HUES6 (cell line): Measurements from ENCODE around the gene PDE4B.

ENCODE experiments used
- H3K27ac ChIP-seq: 2 replicates; pipeline ENCODE4 v1.7.0; 2013; ENCODE audit warnings: low read depth, mild to moderate bottlenecking, low read length, inconsistent platforms
- H3K27me3 ChIP-seq: 2 replicates; pipeline ENCODE4 v1.6.1; 2013; ENCODE audit warnings: low read length; ENCODE audit not compliant: control insufficient read depth, insufficient read depth
- H3K36me3 ChIP-seq: 2 replicates; pipeline ENCODE4 v1.6.1; 2013; ENCODE audit warnings: low read length; ENCODE audit not compliant: control insufficient read depth, insufficient read depth
- H3K4me1 ChIP-seq: 2 replicates; pipeline ENCODE4 v1.6.1; 2013; ENCODE audit warnings: low read length; ENCODE audit not compliant: control insufficient read depth, insufficient read depth
- H3K4me3 ChIP-seq: 2 replicates; pipeline ENCODE4 v1.5.1; 2013; ENCODE audit warnings: low read depth, low read length
- H3K9ac ChIP-seq: one replicate; pipeline ENCODE4 v1.6.1; 2013; ENCODE audit warnings: mild to moderate bottlenecking, low read length
- H3K9me3 ChIP-seq: 2 replicates; pipeline ENCODE4 v1.6.1; 2013; ENCODE audit warnings: low read depth, low read length; ENCODE audit not compliant: control insufficient read depth, insufficient read depth

The PDE4B gene

DNA sequence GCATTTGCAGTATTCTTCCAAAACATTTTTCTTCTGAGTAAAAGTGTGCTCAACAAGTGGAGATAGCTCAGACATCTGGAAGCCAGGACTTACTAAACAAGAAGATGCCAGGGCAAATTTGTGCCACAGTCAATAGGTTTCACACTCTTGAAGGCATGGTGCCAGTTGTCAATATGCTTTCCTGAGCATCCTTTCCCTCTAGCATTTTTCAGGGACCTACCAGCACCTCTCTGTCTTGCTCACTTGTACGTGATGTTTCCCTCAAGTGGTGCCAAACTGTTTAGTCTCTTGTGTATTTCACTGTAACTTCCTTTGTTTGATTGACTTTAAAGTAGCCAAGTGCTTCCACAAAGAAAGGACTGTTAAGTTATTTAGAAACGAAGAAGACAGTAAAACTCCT, 547.2 kb downstream of the PDE4B start:
- no peak overlapping the region for H3K27ac ChIP-seq
- H3K36me3 ChIP-seq: no peaks in the 10 kb centered on the region
- H3K4me1 ChIP-seq: peaks cover 13% of the 10 kb centered on the region
- no peaks in the 10 kb centered on the region for H3K27me3 ChIP-seq
- no peaks in the 10 kb centered on the region for H3K9me3 ChIP-seq
- H3K9ac ChIP-seq: no peak overlapping the region
- H3K4me3 ChIP-seq: no peak overlapping the region

DNA sequence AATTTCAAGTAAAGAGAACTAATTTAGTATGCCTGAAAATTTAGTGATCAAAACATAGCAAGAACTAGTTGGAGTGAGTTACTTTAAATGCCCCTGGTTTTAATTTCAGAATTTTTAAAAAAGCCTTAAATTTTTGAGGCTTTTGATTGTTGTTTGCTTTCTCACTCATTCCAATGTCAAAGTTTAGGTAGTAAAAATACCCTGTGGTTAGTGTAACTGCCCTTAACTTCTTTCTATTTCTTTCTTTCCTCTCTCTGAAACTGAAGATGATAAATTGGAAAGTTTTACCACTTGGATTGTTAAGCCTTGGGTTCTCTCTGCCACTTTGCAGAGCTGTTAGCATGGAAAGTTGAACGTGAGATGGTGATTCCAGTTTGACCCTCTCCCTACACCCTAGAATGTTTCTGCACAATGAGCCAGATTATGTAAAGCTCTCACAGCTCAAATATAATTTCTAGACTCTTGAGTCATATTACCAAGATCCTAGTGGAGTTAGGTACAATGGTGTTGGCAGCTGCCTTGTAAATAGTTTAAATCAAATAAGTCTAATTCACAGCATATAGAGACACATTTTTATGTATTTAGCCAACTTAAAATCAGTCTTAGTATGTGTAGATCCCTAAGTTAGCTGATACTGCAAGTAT, 548.9 kb downstream of the PDE4B start:
- H3K36me3 ChIP-seq: no peaks in the 10 kb centered on the region
- no peak overlapping the region for H3K27ac ChIP-seq
- H3K4me3 ChIP-seq: no peak overlapping the region
- no peaks in the 10 kb centered on the region; the same call in none of the 2 replicates for H3K4me1 ChIP-seq
- H3K9me3 ChIP-seq: no peaks in the 10 kb centered on the region
- no peak overlapping the region for H3K9ac ChIP-seq
- H3K27me3 ChIP-seq: no peaks in the 10 kb centered on the region

DNA sequence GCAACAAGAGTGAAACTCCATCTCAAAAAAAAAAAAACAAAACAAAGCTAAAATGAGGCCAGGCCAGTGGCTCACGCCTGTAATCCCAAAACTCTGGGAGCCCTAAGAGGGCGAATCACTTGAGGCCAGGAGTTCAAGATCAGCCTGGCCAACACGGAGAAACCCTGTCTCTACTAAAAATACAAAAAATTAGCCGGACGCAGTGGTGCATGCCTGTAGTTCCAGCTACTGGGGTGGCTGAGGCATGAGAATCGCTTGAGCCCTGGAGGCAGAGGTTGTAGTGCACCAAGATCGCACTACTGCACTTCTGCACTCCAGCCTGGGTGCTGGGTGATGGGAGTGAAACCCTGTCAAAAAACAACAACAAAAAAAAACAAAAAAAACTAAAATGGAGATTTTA, 550.0 kb downstream of the PDE4B start:
- H3K27me3 ChIP-seq: no peaks in the 10 kb centered on the region
- no peak overlapping the region for H3K27ac ChIP-seq
- H3K4me3 ChIP-seq: no peak overlapping the region
- no peak overlapping the region for H3K9ac ChIP-seq
- no peaks in the 10 kb centered on the region; the same call in none of the 2 replicates for H3K4me1 ChIP-seq
- no peaks in the 10 kb centered on the region for H3K36me3 ChIP-seq
- H3K9me3 ChIP-seq: no peaks in the 10 kb centered on the region

GRCh38 chr1:66343569-66344325, 551.1 kb downstream of the PDE4B start:
- H3K9ac ChIP-seq: no peak overlapping the region
- H3K4me1 ChIP-seq: no peaks in the 10 kb centered on the region; the same call in none of the 2 replicates

GRCh38 chr1:66346057-66346795, 553.5 kb downstream of the PDE4B start:
- no peaks in the 10 kb centered on the region for H3K9me3 ChIP-seq
- no peak overlapping the region for H3K4me3 ChIP-seq
- H3K27me3 ChIP-seq: no peaks in the 10 kb centered on the region
- no peak overlapping the region for H3K9ac ChIP-seq
- H3K36me3 ChIP-seq: no peaks in the 10 kb centered on the region
- peaks cover 21% of the 10 kb centered on the region for H3K4me1 ChIP-seq
- H3K27ac ChIP-seq: no peak overlapping the region

More at GRCh38 chr1:66343569-66344325, 551.1 kb downstream of the PDE4B start:
- Histone ChIP-seq H3K36me3 (no peaks in the 10 kb centered on the region), H3K9me3 (no peaks in the 10 kb centered on the region), H3K27me3 (no peaks in the 10 kb centered on the region), H3K4me3 (no peak overlapping the region), H3K27ac (no peak overlapping the region)

DNA sequence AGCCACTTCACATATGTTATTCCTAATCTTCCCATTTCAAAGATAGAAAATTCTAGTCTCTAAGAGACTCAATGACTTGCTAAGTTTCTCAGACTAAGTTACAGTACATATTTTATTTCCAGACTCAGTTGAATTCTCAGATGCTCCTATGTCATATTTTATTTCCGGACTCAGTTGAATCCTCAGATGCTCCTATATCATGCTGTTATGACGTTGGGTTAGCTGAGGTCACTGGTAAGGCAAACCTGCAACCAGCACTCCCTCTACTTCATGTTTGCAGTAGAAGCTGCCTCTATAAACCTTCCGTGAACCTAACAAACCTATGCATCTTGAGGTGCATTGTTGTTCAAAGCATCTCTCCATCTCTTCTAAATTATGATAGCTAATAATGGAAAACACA, 554.2 kb downstream of the PDE4B start:
- Histone ChIP-seq H3K36me3 (no peaks in the 10 kb centered on the region), H3K27ac (no peak overlapping the region), H3K4me3 (no peak overlapping the region), H3K9me3 (no peaks in the 10 kb centered on the region), H3K27me3 (no peaks in the 10 kb centered on the region), H3K9ac (no peak overlapping the region), H3K4me1 (peaks cover 28% of the 10 kb centered on the region)

- H3K27ac ChIP-seq: no peak overlapping the region
- no peaks in the 10 kb centered on the region for H3K27me3 ChIP-seq
- no peak overlapping the region for H3K9ac ChIP-seq
- peaks cover 46% of the 10 kb centered on the region for H3K4me1 ChIP-seq
- no peaks in the 10 kb centered on the region for H3K9me3 ChIP-seq
- H3K4me3 ChIP-seq: no peak overlapping the region
- H3K36me3 ChIP-seq: no peaks in the 10 kb centered on the region
These were observed 556.1 kb downstream of the PDE4B start for GRCh38 chr1:66348776-66349175.

- Histone ChIP-seq H3K27me3 (no peaks in the 10 kb centered on the region), H3K9ac (no peak overlapping the region), H3K36me3 (no peaks in the 10 kb centered on the region), H3K9me3 (no peaks in the 10 kb centered on the region), H3K27ac (0 out of 2 replicates have a peak overlapping the region, but pooled peaks have one; percentile 67), H3K4me3 (no peak overlapping the region), H3K4me1 (peaks cover 51% of the 10 kb centered on the region)
These were observed 556.5 kb downstream of the PDE4B start for GRCh38 chr1:66349242-66349641.

DNA sequence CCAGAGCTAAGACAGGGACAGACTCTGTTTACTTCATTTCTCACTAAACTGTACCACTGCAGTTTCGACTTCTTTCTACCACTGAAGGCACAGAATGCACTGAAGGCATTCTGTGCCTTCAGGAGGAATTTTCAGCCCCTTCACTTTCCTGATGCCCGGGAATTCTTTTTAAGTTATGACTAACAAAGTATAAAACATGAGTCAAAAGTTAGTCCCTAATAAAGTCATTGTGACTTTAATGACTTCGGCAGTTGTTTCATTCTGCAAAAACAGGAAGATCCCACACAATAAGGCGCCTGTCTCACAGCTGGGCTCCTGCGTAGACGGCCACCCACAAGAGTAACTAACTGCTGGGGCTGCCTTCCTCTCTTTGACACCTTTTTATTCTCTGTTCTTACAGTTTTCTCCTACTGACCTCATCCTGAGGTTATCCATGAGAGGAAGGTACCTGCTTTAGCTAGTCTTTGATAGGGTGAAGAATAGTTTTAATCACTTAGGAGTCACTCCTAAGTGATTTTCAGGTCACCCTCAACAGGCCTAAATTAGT, 557.4 kb downstream of the PDE4B start:
- Histone ChIP-seq H3K4me1 (peaks cover 59% of the 10 kb centered on the region), H3K27me3 (no peaks in the 10 kb centered on the region), H3K27ac (peak overlapping the region; percentile 67; the same call in 1 of the 2 replicates), H3K9me3 (no peaks in the 10 kb centered on the region), H3K9ac (no peak overlapping the region), H3K4me3 (no peak overlapping the region), H3K36me3 (no peaks in the 10 kb centered on the region)

DNA sequence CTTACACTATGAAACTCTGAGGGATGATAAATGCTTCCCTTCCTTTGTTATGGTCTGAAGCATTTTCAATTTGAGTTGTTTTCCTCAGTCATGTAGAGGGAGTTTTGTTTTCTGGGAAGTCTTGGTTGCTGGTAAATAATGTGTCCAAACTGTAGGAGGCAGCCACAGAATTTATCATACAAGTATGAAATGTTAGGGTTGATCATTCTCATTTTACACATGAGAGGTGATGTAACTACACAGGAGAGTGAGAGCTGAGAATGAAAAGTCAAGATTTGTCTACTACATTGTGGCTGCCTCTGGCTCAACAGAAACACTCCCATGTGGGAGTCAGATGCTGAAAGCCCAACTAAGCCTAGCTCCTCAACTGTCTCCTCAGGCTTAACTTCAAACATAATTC, 558.8 kb downstream of the PDE4B start:
- H3K27me3 ChIP-seq: no peaks in the 10 kb centered on the region
- H3K27ac ChIP-seq: peak overlapping the region; percentile 67; the same call in 1 of the 2 replicates
- H3K4me3 ChIP-seq: no peak overlapping the region
- H3K9ac ChIP-seq: no peak overlapping the region
- no peaks in the 10 kb centered on the region for H3K9me3 ChIP-seq
- no peaks in the 10 kb centered on the region for H3K36me3 ChIP-seq
- H3K4me1 ChIP-seq: peaks cover 72% of the 10 kb centered on the region
